H1 (cell line): ENCODE results near the gene CHRM1. TPM values are rescaled to one million over a fixed set of nuclear protein-coding genes. Genes with fewer than 3 reads are reported as not detected.

Experiments
- EZH2 ChIP-seq: fragments of 200-600 bp; sonication (generic); IDR thresholded peaks from 2 replicates; pipeline ENCODE4 v1.7.1; 2012; ENCODE audit warnings: low read depth, mild to moderate bottlenecking, moderate library complexity, low read length, inconsistent platforms; ENCODE audit not compliant: severe bottlenecking
- RNF2 ChIP-seq: fragments of 200-900, 300-1000 bp; sonication (generic); IDR thresholded peaks from 2 replicates; pipeline ENCODE4 v1.7.1; 2016; ENCODE audit warnings: borderline replicate concordance, low read depth, mild to moderate bottlenecking, antibody characterized with exemption, low read length; ENCODE audit not compliant: poor library complexity, severe bottlenecking; ENCODE audit errors: missing control alignments
- SP1 ChIP-seq: IDR thresholded peaks from 2 replicates; pipeline ENCODE4 v1.6.1; 2011; ENCODE audit warnings: low read depth, low read length
- polyA plus RNA-seq, 7 experiments: library from polyadenylated mRNA; depleted of rRNA in 3 of 7; stranded (reverse) in 5 of 7; unstranded in 2 of 7; fragments of >200 nt in 5 of 7; fragments of 200-250 nt in 2 of 7; gene quantifications; 1 replicate in 5 of 7; 2 replicates in 1 of 7; 4 replicates in 1 of 7; pipeline versions ENCODE4 v1.2.1 to v1.2.3, GENCODE V29; 2011 to 2013; ENCODE audit warnings: missing spikeins in 2 of 7, mixed read lengths in 2 of 7
- total RNA-seq: library from RNA; stranded (reverse); fragmentation: NEBNext Ultra II Directional; extraction: Animal tissue kit (Norgen Biotek cat#: 25700); gene quantifications from 2 replicates; pipeline ENCODE4 v1.2.1, GENCODE V29; 2021

CHRM1 gene
- total and polyA plus RNA-seq, 2 of the 8 experiments (the other 6 are each of a cell fraction or from before 2014, with no cell fraction given), result 0.08 TPM; not detected in 1

DNA sequence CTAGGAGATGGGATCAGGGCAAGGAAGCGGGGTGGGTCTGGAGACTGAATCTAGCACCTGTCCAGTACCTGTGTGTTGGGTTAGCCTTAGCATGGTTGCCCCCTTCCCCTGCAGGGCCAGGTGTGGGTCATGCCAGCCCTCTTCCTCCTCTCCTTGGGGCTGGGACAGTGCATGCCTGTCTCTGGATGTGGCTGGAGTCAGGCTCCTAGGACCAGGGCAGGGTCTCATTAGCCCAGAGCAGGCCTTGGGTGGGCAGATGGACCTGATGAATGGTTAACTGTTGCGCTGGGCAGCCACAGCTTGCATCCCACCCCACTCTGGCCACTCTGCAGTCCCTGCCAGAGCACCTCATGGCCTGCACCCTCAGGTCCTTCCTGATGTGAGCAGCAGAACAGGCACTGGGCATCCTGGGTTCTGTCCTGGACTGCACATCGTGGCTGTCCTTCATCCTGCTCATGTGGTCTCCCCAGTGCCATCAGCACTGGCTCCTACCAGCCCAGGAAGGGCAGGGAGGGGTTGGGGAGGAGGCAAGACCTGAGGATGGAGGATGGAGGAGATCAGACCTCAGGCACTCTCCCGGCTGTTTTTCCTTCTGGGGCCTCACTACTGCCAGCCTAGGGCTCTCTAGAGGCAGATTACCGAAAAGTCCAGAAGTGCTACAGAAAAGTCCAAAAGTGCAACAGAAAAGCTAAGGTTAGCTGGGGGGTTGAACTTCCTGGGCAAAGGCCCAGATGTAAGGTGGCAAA is 12.8 kb upstream of the CHRM1 start (continued):
- TF ChIP-seq SP1 (no peak), RNF2 (no peak), EZH2 (no peak)
